GM12872 (cell line): ENCODE measurements around the gene NOC4L.

ENCODE experiments used
- TF ChIP-seq, protein P1 (sequence below): IDR thresholded peaks from 3 replicates; pipeline ENCODE4 v1.5.1; 2011; ENCODE audit warnings: low read depth, mild to moderate bottlenecking, low read length, moderate library complexity; ENCODE audit not compliant: insufficient read depth

The NOC4L gene

GRCh38 chr12:132133952-132134652 lies 10.2 kb upstream of the NOC4L start:
- TF ChIP-seq, protein P1, sequence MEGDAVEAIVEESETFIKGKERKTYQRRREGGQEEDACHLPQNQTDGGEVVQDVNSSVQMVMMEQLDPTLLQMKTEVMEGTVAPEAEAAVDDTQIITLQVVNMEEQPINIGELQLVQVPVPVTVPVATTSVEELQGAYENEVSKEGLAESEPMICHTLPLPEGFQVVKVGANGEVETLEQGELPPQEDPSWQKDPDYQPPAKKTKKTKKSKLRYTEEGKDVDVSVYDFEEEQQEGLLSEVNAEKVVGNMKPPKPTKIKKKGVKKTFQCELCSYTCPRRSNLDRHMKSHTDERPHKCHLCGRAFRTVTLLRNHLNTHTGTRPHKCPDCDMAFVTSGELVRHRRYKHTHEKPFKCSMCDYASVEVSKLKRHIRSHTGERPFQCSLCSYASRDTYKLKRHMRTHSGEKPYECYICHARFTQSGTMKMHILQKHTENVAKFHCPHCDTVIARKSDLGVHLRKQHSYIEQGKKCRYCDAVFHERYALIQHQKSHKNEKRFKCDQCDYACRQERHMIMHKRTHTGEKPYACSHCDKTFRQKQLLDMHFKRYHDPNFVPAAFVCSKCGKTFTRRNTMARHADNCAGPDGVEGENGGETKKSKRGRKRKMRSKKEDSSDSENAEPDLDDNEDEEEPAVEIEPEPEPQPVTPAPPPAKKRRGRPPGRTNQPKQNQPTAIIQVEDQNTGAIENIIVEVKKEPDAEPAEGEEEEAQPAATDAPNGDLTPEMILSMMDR, result no peak

DNA sequence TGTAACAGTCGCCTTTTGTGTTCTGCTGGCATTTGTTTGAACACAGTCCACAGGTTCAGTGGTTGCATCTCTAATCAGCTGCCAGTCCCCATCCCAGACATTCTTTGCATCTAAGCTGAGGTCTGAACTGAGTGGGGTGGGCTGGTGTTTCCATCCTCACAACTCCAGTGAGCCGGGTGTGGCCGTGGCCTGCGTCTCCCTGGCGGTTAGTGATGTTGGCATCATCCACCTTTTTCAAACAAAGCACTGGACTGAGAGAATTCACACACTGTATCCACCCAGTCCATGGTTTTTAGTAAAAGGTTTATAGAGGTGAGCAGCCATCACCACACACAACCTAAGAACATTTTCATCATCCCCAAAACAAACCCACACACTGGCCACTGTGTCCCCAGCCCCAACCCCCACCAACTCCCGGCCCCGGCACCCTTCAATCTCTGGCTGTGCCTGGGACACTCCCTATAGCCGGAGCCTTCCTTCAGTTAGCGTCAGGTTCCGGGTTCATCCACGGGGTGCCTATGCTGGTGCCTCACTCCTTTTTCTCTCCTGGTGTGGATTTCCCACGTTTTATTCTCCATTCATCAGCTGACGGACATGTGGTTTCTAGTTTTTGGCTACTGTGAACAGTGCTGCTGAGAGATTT lies 6.7 kb upstream of the NOC4L start:
- TF ChIP-seq, protein P1, result no peak

DNA sequence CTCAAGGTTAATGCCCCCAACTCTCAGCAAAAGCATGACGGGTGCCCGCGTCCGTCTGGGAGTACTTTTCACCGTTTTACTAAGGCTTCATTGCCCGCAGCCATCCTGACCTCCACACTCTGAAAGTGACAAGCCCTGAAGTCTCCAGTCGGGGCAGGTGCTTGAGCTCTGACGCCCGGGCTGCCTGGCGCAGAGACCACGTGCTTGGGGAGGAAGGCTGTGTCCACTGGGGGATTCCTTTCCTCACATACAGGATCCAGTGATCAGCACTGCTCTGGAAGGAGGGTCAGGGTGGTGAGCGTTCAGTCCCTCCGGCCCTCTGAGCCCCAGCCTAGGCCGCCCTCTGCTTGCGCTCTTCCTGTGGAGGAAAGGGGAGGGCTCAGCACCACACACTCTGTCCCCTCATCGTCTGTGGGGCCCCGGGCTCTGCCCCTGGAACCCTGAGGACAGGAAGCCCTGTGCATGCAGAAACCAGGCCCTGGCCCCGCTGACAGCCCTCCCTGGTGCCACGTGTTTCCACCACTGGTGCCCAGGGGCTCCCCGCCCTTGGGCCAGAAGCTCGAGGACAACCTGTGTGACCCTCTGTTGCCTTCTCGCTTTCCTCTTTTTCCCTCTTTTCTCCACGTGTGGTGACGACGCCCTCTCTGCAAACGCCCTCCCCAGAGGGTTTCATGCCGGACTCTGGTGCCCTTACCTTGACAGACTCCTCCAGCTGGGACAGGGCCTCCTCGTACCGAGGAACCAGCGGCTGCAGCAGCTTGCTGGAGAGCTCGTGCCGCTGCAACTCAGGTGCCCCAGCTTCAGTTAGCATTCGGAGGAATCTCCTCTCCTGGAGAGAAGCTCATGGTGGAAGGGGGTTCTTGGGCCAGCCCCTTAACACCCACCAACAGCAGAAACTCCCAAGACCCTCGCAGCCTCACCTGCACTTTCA lies 5.1 kb upstream of the NOC4L start:
- TF ChIP-seq, protein P1, result no peak

GRCh38 chr12:132139912-132140311 lies 4.3 kb upstream of the NOC4L start:
- TF ChIP-seq, protein P1, result no peak

GRCh38 chr12:132140501-132140900 lies 3.8 kb upstream of the NOC4L start:
- TF ChIP-seq, protein P1, result no peak

- TF ChIP-seq, protein P1, result no peak
Measured at GRCh38 chr12:132140918-132141841, 3.1 kb upstream of the NOC4L start.
